Osteoblast (primary cell): Measurements from ENCODE around the gene AFM. TPM values are rescaled to one million over a fixed set of nuclear protein-coding genes. Genes with fewer than 3 reads are reported as not detected.

ENCODE experiments used
- DNase-seq: peaks from one replicate; pipeline ENCODE4 v3.0.0; 2011; ENCODE audit warnings: low spot score, mixed read lengths; ENCODE audit not compliant: insufficient read length; ENCODE audit errors: missing footprints
- H2AFZ ChIP-seq: 2 replicates; pipeline ENCODE4 v1.6.0; 2011; ENCODE audit warnings: mild to moderate bottlenecking, low read length
- H3K27ac ChIP-seq: 2 replicates; pipeline ENCODE4 v1.5.1; 2011; ENCODE audit warnings: mild to moderate bottlenecking, low read depth, low read length, moderate library complexity
- H3K27me3 ChIP-seq: 2 replicates; pipeline ENCODE4 v1.6.0; 2012; ENCODE audit warnings: mild to moderate bottlenecking, control low read depth, inconsistent platforms, low read length, moderate library complexity; ENCODE audit not compliant: insufficient read depth
- H3K36me3 ChIP-seq: 2 replicates; pipeline ENCODE4 v1.5.1; 2011; ENCODE audit warnings: mild to moderate bottlenecking, low read length, control low read depth, moderate library complexity; ENCODE audit not compliant: insufficient read depth
- H3K4me1 ChIP-seq: 2 replicates; pipeline ENCODE4 v1.5.1; 2011; ENCODE audit warnings: mild to moderate bottlenecking, low read length, control low read depth, moderate library complexity; ENCODE audit not compliant: insufficient read depth
- H3K4me2 ChIP-seq: 2 replicates; pipeline ENCODE4 v1.6.0; 2011; ENCODE audit warnings: mild to moderate bottlenecking, low read length; ENCODE audit not compliant: insufficient read depth
- H3K4me3 ChIP-seq: fragments of 200-600 bp; sonication (generic); 3 replicates; pipeline ENCODE4 v1.5.1; 2012; ENCODE audit warnings: mild to moderate bottlenecking, low read length, inconsistent platforms; ENCODE audit not compliant: insufficient read depth
- H3K79me2 ChIP-seq: 2 replicates; pipeline ENCODE4 v1.6.0; 2012; ENCODE audit warnings: mild to moderate bottlenecking, low read length, control low read depth, inconsistent platforms; ENCODE audit not compliant: insufficient read depth
- H3K9me3 ChIP-seq: 2 replicates; pipeline ENCODE4 v1.5.1; 2011; ENCODE audit warnings: low read depth, low read length, control low read depth
- H4K20me1 ChIP-seq: 2 replicates; pipeline ENCODE4 v1.6.0; 2012; ENCODE audit warnings: mild to moderate bottlenecking, low read length, control low read depth; ENCODE audit not compliant: insufficient read depth
- total RNA-seq: library from RNA; depleted of rRNA; stranded (reverse); fragments of >200 nt; gene quantifications from 2 replicates; pipeline ENCODE4 v1.2.3, GENCODE V29; 2012
- TF ChIP-seq, protein P1 (sequence below): IDR thresholded peaks from 2 replicates; pipeline ENCODE4 v1.5.1; 2011; ENCODE audit warnings: mild to moderate bottlenecking, low read depth, low read length, moderate library complexity; ENCODE audit errors: extremely low read depth

The AFM gene
- total RNA-seq, 1 donor: not detected

DNA sequence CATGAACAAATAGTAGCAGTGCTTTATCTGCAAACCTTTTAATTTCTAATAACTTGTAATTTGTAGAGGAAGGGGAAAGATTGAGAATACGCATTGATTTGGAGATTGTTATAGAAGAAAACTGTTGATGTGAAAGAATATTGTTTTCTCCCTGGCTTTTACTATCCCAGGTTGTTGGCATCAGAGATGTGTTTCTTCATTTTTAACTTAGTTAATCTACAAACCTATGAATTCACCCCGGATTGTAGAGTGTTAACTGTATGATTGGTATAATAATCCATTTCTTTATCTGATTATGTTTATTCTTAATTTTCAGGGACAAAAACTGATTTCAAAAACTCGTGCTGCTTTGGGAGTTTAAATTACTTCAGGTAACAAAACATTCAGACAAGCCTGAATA, 26.6 kb upstream of the AFM start:
- H4K20me1 ChIP-seq: no peaks in the 10 kb centered on the region
- H2AFZ ChIP-seq: no peak overlapping the region
- DNase-seq: no peak
- H3K27me3 ChIP-seq: no peaks in the 10 kb centered on the region
- no peaks in the 10 kb centered on the region for H3K9me3 ChIP-seq
- H3K4me3 ChIP-seq: no peak overlapping the region
- no peak overlapping the region for H3K4me2 ChIP-seq
- no peaks in the 10 kb centered on the region for H3K79me2 ChIP-seq
- H3K27ac ChIP-seq: no peak overlapping the region
- TF ChIP-seq, protein P1, sequence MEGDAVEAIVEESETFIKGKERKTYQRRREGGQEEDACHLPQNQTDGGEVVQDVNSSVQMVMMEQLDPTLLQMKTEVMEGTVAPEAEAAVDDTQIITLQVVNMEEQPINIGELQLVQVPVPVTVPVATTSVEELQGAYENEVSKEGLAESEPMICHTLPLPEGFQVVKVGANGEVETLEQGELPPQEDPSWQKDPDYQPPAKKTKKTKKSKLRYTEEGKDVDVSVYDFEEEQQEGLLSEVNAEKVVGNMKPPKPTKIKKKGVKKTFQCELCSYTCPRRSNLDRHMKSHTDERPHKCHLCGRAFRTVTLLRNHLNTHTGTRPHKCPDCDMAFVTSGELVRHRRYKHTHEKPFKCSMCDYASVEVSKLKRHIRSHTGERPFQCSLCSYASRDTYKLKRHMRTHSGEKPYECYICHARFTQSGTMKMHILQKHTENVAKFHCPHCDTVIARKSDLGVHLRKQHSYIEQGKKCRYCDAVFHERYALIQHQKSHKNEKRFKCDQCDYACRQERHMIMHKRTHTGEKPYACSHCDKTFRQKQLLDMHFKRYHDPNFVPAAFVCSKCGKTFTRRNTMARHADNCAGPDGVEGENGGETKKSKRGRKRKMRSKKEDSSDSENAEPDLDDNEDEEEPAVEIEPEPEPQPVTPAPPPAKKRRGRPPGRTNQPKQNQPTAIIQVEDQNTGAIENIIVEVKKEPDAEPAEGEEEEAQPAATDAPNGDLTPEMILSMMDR: no peak
- peaks cover 14% of the 10 kb centered on the region for H3K4me1 ChIP-seq
- no peaks in the 10 kb centered on the region for H3K36me3 ChIP-seq

DNA sequence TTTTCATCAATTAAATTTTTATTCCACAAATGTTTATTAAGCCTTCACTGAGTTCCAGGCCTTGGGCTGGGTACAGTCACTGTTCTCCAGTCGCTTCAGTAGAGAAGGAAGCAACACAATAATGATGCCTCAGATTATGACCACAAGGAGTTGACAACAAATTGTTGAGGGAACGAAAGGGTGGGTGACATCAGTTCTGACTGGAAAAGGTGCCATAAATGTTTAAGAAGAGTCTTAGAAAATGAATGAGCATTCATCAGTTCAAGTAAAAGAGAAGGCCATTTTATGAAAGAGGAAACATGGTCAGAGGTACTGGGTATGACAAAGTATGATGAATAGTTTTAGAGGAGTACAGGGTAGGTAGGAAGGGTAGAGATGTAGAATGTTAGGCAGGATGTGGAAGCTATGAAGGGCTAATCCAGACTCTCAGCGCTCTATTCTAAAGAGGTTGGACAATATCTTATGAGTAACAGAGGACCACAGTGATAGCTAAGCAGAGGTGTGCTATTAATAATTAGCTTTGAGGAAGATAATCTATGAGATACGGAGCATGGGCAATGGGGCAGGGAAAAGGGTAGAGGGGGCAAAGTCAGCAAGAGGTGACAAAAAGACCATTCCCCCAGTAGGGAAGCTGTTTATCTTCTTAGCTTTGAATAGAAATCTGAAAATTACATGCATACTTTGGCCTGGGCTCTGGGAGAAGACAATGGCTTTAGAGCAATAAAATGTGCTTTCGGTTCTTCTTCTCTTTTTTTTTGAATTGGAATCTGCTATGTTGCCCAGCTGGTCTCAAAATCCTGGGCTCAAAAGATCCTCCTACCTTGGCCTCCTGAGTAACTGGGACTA, 25.1 kb upstream of the AFM start:
- no peaks in the 10 kb centered on the region for H3K27me3 ChIP-seq
- TF ChIP-seq, protein P1: no peak
- no peaks in the 10 kb centered on the region for H3K9me3 ChIP-seq

GRCh38 chr4:73458184-73459047, 23.1 kb upstream of the AFM start:
- no peaks in the 10 kb centered on the region for H3K36me3 ChIP-seq
- TF ChIP-seq, protein P1: no peak

More for the DNA sequence above, 25.1 kb upstream of the AFM start:
- Histone ChIP-seq H3K4me3 (no peak overlapping the region), H2AFZ (no peak overlapping the region), H3K79me2 (no peaks in the 10 kb centered on the region), H3K4me1 (no peaks in the 10 kb centered on the region), H3K36me3 (no peaks in the 10 kb centered on the region), H3K27ac (no peak overlapping the region), H3K4me2 (no peak overlapping the region), H4K20me1 (no peaks in the 10 kb centered on the region)
- no peak for DNase-seq

DNA sequence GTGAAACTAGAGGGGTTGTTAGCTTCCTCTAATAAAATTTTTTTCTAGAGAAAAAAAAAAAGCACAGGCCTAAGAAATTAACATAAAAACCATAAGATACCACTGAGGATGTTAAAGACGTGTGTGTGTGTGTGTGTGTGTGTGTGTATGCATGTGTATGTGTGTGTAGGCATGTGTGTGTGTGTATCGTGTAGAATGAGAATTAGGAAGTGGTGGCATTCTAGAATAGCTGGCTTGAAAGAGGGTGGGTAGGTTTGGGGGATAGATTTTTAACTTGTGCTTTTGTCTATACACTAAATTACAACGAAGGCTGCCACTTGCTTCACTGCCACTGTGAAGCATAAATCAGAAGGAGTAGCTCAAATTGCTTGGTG, 22.5 kb upstream of the AFM start:
- Histone ChIP-seq H3K27ac (no peak overlapping the region), H4K20me1 (no peaks in the 10 kb centered on the region), H3K9me3 (no peaks in the 10 kb centered on the region), H3K4me2 (no peak overlapping the region), H3K36me3 (no peaks in the 10 kb centered on the region), H3K4me1 (no peaks in the 10 kb centered on the region), H2AFZ (no peak overlapping the region), H3K27me3 (no peaks in the 10 kb centered on the region), H3K79me2 (no peaks in the 10 kb centered on the region), H3K4me3 (no peak overlapping the region)
- TF ChIP-seq, protein P1: no peak
- no peak for DNase-seq

More at GRCh38 chr4:73458184-73459047, 23.1 kb upstream of the AFM start:
- Histone ChIP-seq H3K4me1 (no peaks in the 10 kb centered on the region), H3K27ac (no peak overlapping the region), H3K27me3 (no peaks in the 10 kb centered on the region), H3K4me2 (no peak overlapping the region), H3K9me3 (no peaks in the 10 kb centered on the region), H3K4me3 (no peak overlapping the region), H3K79me2 (no peaks in the 10 kb centered on the region), H4K20me1 (no peaks in the 10 kb centered on the region), H2AFZ (no peak overlapping the region)
- no peak for DNase-seq
